22Rv1 (cell line): ENCODE results near the gene PLEKHG2.
"Not testable (repeated sequence)": the region's sequence is repeated elsewhere in the genome, so short reads cannot be mapped to it uniquely, and the experiment has no call there.

Experiments used
- H3K27ac ChIP-seq: fragments of 450-650 bp; 2 replicates; pipeline ENCODE4 v1.5.1; 2017
- CTCF ChIP-seq: fragments of 450-650 bp; IDR thresholded peaks from 2 replicates; pipeline ENCODE4 v1.5.1; 2017; ENCODE audit warnings: mild to moderate bottlenecking
- ZFX ChIP-seq: fragments of 450-650 bp; IDR thresholded peaks from 2 replicates; pipeline ENCODE4 v1.6.1; 2017; ENCODE audit warnings: antibody characterized with exemption, borderline replicate concordance

PLEKHG2 gene

GRCh38 chr19:39449116-39449797 is 36.8 kb downstream of the PLEKHG2 start:
- TF ChIP-seq ZFX: no peak
- H3K27ac ChIP-seq: no peak overlapping the region

GRCh38 chr19:39451257-39451656 is 38.8 kb downstream of the PLEKHG2 start:
- not testable (repeated sequence) for H3K27ac ChIP-seq

GRCh38 chr19:39463403-39463802 is 50.9 kb downstream of the PLEKHG2 start:
- no peak for TF ChIP-seq ZFX
- no peak for TF ChIP-seq CTCF

GRCh38 chr19:39465956-39466747 is 53.7 kb downstream of the PLEKHG2 start:
- H3K27ac ChIP-seq: no peak overlapping the region
- TF ChIP-seq CTCF (no peak), ZFX (no peak)

More at GRCh38 chr19:39463403-39463802, 50.9 kb downstream of the PLEKHG2 start:
- no peak overlapping the region for H3K27ac ChIP-seq

- no peak for TF ChIP-seq CTCF
- TF ChIP-seq ZFX: no peak
- no peak overlapping the region for H3K27ac ChIP-seq
Measured at GRCh38 chr19:39467941-39468340, 55.5 kb downstream of the PLEKHG2 start.

- TF ChIP-seq CTCF: no peak
- TF ChIP-seq ZFX: no peak
- no peak overlapping the region for H3K27ac ChIP-seq
Measured at GRCh38 chr19:39469036-39469435, 56.6 kb downstream of the PLEKHG2 start.

GRCh38 chr19:39469567-39469966 is 57.1 kb downstream of the PLEKHG2 start:
- TF ChIP-seq CTCF: no peak
- TF ChIP-seq ZFX: no peak
- H3K27ac ChIP-seq: no peak overlapping the region

GRCh38 chr19:39470724-39471339 is 58.4 kb downstream of the PLEKHG2 start:
- TF ChIP-seq ZFX (no peak), CTCF (no peak)
- no peak overlapping the region for H3K27ac ChIP-seq
